DMS53 treated with DMSO at 0.1 percent for 48 hours (cell line): Measurements from ENCODE around the gene CWC27.

Experiments
- DNase-seq: peaks from one replicate; lab custom pipeline; 2025; ENCODE audit not compliant: unreplicated experiment; lab: John Stamatoyannopoulos, UW

CWC27 gene

GRCh38 chr5:64768358-64769312 is at the start of gene CWC27, which contains the start of gene SREK1IP1:
Gene CWC27 (plus strand): TSS chr5:64768930. CDS start chr5:64769147, 217 bp downstream.
Gene SREK1IP1 (minus strand): TSS chr5:64768691. CDS start chr5:64768517, 174 bp downstream.
- peak; percentile 91 for DNase-seq

GRCh38 chr5:64722588-64722987 is 46.1 kb upstream of the CWC27 start:
- DNase-seq = no peak

GRCh38 chr5:64727150-64727549 is 41.6 kb upstream of the CWC27 start:
- no peak for DNase-seq

- DNase-seq = no peak
Observed at GRCh38 chr5:64742411-64742810, 26.3 kb upstream of the CWC27 start.

GRCh38 chr5:64742821-64743220 is 25.9 kb upstream of the CWC27 start:
- no peak for DNase-seq

GRCh38 chr5:64744914-64745313 is 23.8 kb upstream of the CWC27 start:
- DNase-seq = no peak

GRCh38 chr5:64746446-64746845 is 22.3 kb upstream of the CWC27 start:
- no peak for DNase-seq

- DNase-seq = no peak
Observed at GRCh38 chr5:64749385-64749784, 19.3 kb upstream of the CWC27 start.

- no peak for DNase-seq
Observed at GRCh38 chr5:64754066-64754465, 14.7 kb upstream of the CWC27 start.

GRCh38 chr5:64758901-64759300 is 9.8 kb upstream of the CWC27 start:
- DNase-seq = no peak

- DNase-seq = no peak
Observed at GRCh38 chr5:64759960-64760660, 8.6 kb upstream of the CWC27 start.

- DNase-seq = no peak
Observed at GRCh38 chr5:64763948-64764503, 4.7 kb upstream of the CWC27 start.

GRCh38 chr5:64765804-64766504 is 2.8 kb upstream of the CWC27 start:
- no peak for DNase-seq

- no peak for DNase-seq
Observed at GRCh38 chr5:64766941-64767340, 1.8 kb upstream of the CWC27 start.

- peak; percentile 25 for DNase-seq
Observed at GRCh38 chr5:64767959-64768357, 772 bp upstream of the CWC27 start.

GRCh38 chr5:64769855-64770254 is 1.1 kb downstream of the CWC27 start:
- DNase-seq = no peak

- DNase-seq = no peak
Observed at GRCh38 chr5:64771736-64772135, 3.0 kb downstream of the CWC27 start.

- no peak for DNase-seq
Observed at GRCh38 chr5:64773533-64773932, 4.8 kb downstream of the CWC27 start.

- no peak for DNase-seq
Observed at GRCh38 chr5:64775291-64775690, 6.6 kb downstream of the CWC27 start.

GRCh38 chr5:64784451-64785025 is 15.8 kb downstream of the CWC27 start:
- peak; percentile 79 for DNase-seq

GRCh38 chr5:64786372-64786771 is 17.6 kb downstream of the CWC27 start:
- DNase-seq = no peak
